A549 (cell line): ENCODE data around the gene GRIN2C. TPM values are rescaled to one million over a fixed set of nuclear protein-coding genes. Genes with fewer than 3 reads are reported as not detected.

Source experiments
- ATAC-seq, 2 experiments: fragments of 200-7000 bp in 1 of 2; fragments of >200 bp in 1 of 2; cut with Nextera tagmentation in 1 of 2; cut with Tn5 transposase in 1 of 2; 3 replicates each; pipeline versions ENCODE4 v1.8.0 to v1.9.1; 2018 to 2020; ENCODE audit warnings: mild to moderate bottlenecking in 1 of 2, moderate library complexity in 1 of 2
- CTCF ChIA-PET: fragments of 300-600 bp; sonication (Branson Sonifier 250); formaldehyde crosslinking; extraction: SDS; loops from one replicate; lab custom pipeline; 2021; ENCODE audit warnings: antibody characterized with exemption, inconsistent platforms; lab: Yijun Ruan, JAX
- POLR2A ChIA-PET: fragments of 350-600 bp; formaldehyde crosslinking; extraction: SDS; loops from one replicate; lab custom pipeline; 2021; ENCODE audit warnings: antibody characterized with exemption, inconsistent platforms; lab: Yijun Ruan, JAX
- DNase-seq, 2 experiments: peaks; one replicate each; pipeline versions ENCODE4 v3.0.0 to v3.0.0-alpha.2; 2011 to 2016; ENCODE audit warnings: low read depth in 1 of 2, low spot score in 1 of 2
- FAIRE-seq: peaks from 2 replicates; lab custom pipeline; 2011; peaks lifted over from hg19 to GRCh38; lab: Jason Lieb, UNC
- H3K27ac ChIP-seq, 2 experiments: fragments of >200 bp; sonication (Bioruptor Twin); formaldehyde crosslinking; 3 replicates each; pipeline ENCODE4 v1.5.1; 2016 to 2017
- H3K4me1 ChIP-seq: fragments of >200 bp; sonication (Bioruptor Twin); formaldehyde crosslinking; 3 replicates; pipeline ENCODE4 v1.6.1; 2016
- H3K4me2 ChIP-seq: fragments of >200 bp; sonication (Bioruptor Twin); formaldehyde crosslinking; 3 replicates; pipeline ENCODE4 v1.6.1; 2016
- H3K4me3 ChIP-seq: fragments of >200 bp; sonication (Bioruptor Twin); formaldehyde crosslinking; 3 replicates; pipeline ENCODE4 v1.5.1; 2016
- H3K9me3 ChIP-seq: fragments of >200 bp; sonication (Bioruptor Twin); formaldehyde crosslinking; 3 replicates; pipeline ENCODE4 v1.6.1; 2016
- BHLHE40 ChIP-seq: IDR thresholded peaks from 2 replicates; pipeline ENCODE4 v1.6.1; 2012; ENCODE audit warnings: low read depth, low read length, inconsistent platforms
- CBX2 ChIP-seq: fragments of 200-600 bp; sonication (generic); IDR thresholded peaks from 2 replicates; pipeline ENCODE4 v1.6.1; 2016; ENCODE audit warnings: low read depth, mild to moderate bottlenecking, borderline replicate concordance
- CEBPB ChIP-seq, 2 experiments: fragments of >200 bp in 1 of 2; sonication (Bioruptor Twin) in 1 of 2; formaldehyde crosslinking in 1 of 2; IDR thresholded peaks; 2 replicates each; pipeline ENCODE4 v1.6.1; 2012 to 2016
- CHD4 ChIP-seq: fragments of 200-600 bp; sonication (generic); IDR thresholded peaks from 2 replicates; pipeline ENCODE4 v1.6.1; 2016; ENCODE audit warnings: antibody characterized with exemption, mild to moderate bottlenecking, borderline replicate concordance
- EP300 ChIP-seq, 2 experiments: fragments of >200 bp; sonication (Bioruptor Twin); formaldehyde crosslinking; IDR thresholded peaks; 2 replicates in 1 of 2; 3 replicates in 1 of 2; pipeline ENCODE4 v1.6.1; 2016 to 2017
- FOSB ChIP-seq: fragments of 250-450 bp; sonication (Bioruptor Pico); IDR thresholded peaks from 2 replicates; pipeline ENCODE4 v1.5.0; 2020; ENCODE audit warnings: mild to moderate bottlenecking, moderate library complexity
- HOXA7 ChIP-seq: fragments of 250-450 bp; sonication (Bioruptor Pico); IDR thresholded peaks from 2 replicates; pipeline ENCODE4 v1.5.0; 2020; ENCODE audit warnings: mild to moderate bottlenecking, moderate library complexity
- HOXB13 ChIP-seq: fragments of 250-450 bp; sonication (Bioruptor Pico); IDR thresholded peaks from 2 replicates; pipeline ENCODE4 v1.5.0; 2020; ENCODE audit warnings: low read depth, mild to moderate bottlenecking, moderate library complexity
- JUN ChIP-seq, 2 experiments: fragments of >200 bp; sonication (Bioruptor Twin); formaldehyde crosslinking; IDR thresholded peaks; 2 replicates in 1 of 2; 3 replicates in 1 of 2; pipeline ENCODE4 v1.6.1; 2016 to 2017
- KDM1A ChIP-seq: fragments of 200-600 bp; sonication (generic); IDR thresholded peaks from 2 replicates; pipeline ENCODE4 v1.6.1; 2016; ENCODE audit warnings: low read depth, mild to moderate bottlenecking
- KDM5A ChIP-seq: fragments of 200-600 bp; sonication (generic); IDR thresholded peaks from 2 replicates; pipeline ENCODE4 v1.6.1; 2016; ENCODE audit warnings: antibody characterized with exemption, mild to moderate bottlenecking
- NPAS2 ChIP-seq: fragments of 250-450 bp; sonication (Bioruptor Pico); IDR thresholded peaks from 2 replicates; pipeline ENCODE4 v1.8.0; 2022; ENCODE audit warnings: mild to moderate bottlenecking, moderate library complexity, borderline replicate concordance
- POLR2AphosphoS2 ChIP-seq: conservative IDR thresholded peaks from 2 replicates; pipeline ENCODE4 v1.6.1; 2012; ENCODE audit warnings: low read length, improper control_type of control experiment, inconsistent platforms
- RNF2 ChIP-seq: fragments of 200-600 bp; sonication (generic); IDR thresholded peaks from 2 replicates; pipeline ENCODE4 v1.6.1; 2016; ENCODE audit warnings: low read depth, mild to moderate bottlenecking, antibody characterized with exemption, moderate library complexity, borderline replicate concordance
- ZSCAN20 ChIP-seq: fragments of 250-450 bp; sonication (Bioruptor Pico); IDR thresholded peaks from 2 replicates; pipeline ENCODE4 v1.8.0; 2022; ENCODE audit warnings: mild to moderate bottlenecking, moderate library complexity
- WGBS: methylation state at CpG from one replicate; pipeline ENCODE4 v1.1.6; 2017; ENCODE audit errors: missing lambda C conversion rate; 5-methylcytosine and 5-hydroxymethylcytosine counted together
- polyA plus RNA-seq, 4 experiments: library from polyadenylated mRNA; depleted of rRNA in 3 of 4; stranded (reverse); fragments of >200 nt; fragmentation: RNase III in 1 of 4; extraction: RNeasy Plus Mini Kit Qiagen cat#74134 plus additional on column Dnase treatment in 1 of 4; gene quantifications; 2 replicates in 3 of 4; 3 replicates in 1 of 4; pipeline ENCODE4 v1.2.3, GENCODE V29; 2011 to 2017
- TF ChIP-seq, protein P1 (sequence below): fragments of >200 bp; sonication (Bioruptor Twin); formaldehyde crosslinking; IDR thresholded peaks from 3 replicates; pipeline ENCODE4 v1.6.1; 2016
- TF ChIP-seq, protein P2 (sequence below): fragments of 150-350 bp; IDR thresholded peaks from 2 replicates; pipeline ENCODE4 v1.6.1; 2014; ENCODE audit warnings: low read depth, mild to moderate bottlenecking, low read length
- TF ChIP-seq, protein P3 (sequence below): IDR thresholded peaks from 2 replicates; pipeline ENCODE4 v1.6.1; 2012; ENCODE audit warnings: low read depth, borderline replicate concordance
- TF ChIP-seq, protein P4 (sequence below): fragments of 250-450 bp; sonication (Bioruptor Pico); IDR thresholded peaks from 2 replicates; pipeline ENCODE4 v1.5.0; 2021; ENCODE audit warnings: mild to moderate bottlenecking, moderate library complexity, borderline replicate concordance
- TF ChIP-seq, protein P5 (sequence below): IDR thresholded peaks from 2 replicates; pipeline ENCODE4 v1.6.1; 2012
- TF ChIP-seq, protein P6 (sequence below): fragments of 450-650 bp; IDR thresholded peaks from 2 replicates; pipeline ENCODE4 v1.6.1; 2014; ENCODE audit warnings: antibody characterized with exemption
- TF ChIP-seq, protein P7 (sequence below): fragments of >200 bp; sonication (Bioruptor Twin); formaldehyde crosslinking; IDR thresholded peaks from 3 replicates; pipeline ENCODE4 v1.5.1; 2016

GRIN2C gene
- polyA plus RNA-seq, 2 of the 4 experiments (the other 2 are of a cell fraction) = 0.17 to 0.28 TPM

DNA sequence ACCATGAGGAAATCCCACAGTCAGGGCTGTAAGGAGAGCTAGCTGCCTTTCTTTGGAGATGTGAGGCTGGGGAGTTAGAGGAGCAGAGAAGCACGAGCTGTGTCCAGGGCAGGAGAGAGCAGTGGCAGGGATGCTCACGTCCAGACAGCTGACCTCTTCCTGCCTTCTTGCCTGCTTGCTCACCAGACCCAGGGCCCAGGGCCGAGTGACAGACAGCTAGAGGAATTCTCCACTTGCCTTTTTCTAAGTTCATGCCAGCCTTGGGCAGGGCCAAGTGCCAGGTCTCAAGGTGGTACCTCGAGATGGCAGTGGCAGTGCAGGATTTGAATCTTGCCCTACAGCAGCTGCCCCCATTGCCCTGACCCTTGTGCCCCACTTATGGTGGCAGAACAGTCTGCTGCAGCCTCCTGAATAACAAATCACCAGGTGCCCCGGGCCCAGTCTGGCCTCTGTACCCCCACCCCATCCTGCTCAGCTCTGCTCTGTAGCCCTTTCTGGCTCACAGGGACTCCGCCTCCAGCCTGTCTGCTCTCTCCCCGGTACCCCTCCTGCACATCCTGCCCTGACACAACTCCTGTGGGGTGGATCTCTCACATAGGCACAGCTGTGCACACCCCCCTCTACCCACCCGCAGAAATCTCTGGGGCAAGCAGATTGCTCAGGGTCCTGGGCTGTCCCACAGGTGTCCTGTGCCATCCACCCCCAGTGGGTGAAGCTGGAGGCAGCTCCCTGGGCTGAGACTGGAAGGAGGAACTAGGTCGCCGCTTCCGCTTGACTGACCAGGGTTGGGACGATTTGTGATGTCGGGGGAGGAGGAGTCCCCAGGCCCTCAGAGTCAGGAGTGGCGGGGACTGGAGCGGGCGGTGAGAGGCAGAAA is 25.9 kb downstream of the GRIN2C start:
- DNase-seq (no peak), ATAC-seq (peak; percentile 45 to 62; a peak in 4 of 6 replicates), FAIRE-seq (no peak)
- Histone ChIP-seq H3K4me3 (no peak overlapping the region), H3K27ac (no peak overlapping the region), H3K4me1 (no peaks in the 10 kb centered on the region; the same call in 2 of the 3 replicates), H3K9me3 (no peaks in the 10 kb centered on the region), H3K4me2 (no peak overlapping the region)
- TF ChIP-seq NPAS2 (CRISPR knock-in tag) (no peak), CBX2 (no peak), CHD4 (no peak), JUN (IDR thresholded peaks at IDR 0.05) (no peak), KDM5A (no peak), FOSB (CRISPR knock-in tag) (no peak), ZSCAN20 (CRISPR knock-in tag) (no peak), RNF2 (no peak), HOXB13 (CRISPR knock-in tag) (no peak), EP300 (IDR thresholded peaks at IDR 0.05) (no peak)
- TF ChIP-seq, protein P1, sequence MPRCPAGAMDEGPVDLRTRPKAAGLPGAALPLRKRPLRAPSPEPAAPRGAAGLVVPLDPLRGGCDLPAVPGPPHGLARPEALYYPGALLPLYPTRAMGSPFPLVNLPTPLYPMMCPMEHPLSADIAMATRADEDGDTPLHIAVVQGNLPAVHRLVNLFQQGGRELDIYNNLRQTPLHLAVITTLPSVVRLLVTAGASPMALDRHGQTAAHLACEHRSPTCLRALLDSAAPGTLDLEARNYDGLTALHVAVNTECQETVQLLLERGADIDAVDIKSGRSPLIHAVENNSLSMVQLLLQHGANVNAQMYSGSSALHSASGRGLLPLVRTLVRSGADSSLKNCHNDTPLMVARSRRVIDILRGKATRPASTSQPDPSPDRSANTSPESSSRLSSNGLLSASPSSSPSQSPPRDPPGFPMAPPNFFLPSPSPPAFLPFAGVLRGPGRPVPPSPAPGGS = no peak
- TF ChIP-seq, protein P2, sequence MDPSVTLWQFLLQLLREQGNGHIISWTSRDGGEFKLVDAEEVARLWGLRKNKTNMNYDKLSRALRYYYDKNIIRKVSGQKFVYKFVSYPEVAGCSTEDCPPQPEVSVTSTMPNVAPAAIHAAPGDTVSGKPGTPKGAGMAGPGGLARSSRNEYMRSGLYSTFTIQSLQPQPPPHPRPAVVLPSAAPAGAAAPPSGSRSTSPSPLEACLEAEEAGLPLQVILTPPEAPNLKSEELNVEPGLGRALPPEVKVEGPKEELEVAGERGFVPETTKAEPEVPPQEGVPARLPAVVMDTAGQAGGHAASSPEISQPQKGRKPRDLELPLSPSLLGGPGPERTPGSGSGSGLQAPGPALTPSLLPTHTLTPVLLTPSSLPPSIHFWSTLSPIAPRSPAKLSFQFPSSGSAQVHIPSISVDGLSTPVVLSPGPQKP = no peak
- TF ChIP-seq, protein P3, sequence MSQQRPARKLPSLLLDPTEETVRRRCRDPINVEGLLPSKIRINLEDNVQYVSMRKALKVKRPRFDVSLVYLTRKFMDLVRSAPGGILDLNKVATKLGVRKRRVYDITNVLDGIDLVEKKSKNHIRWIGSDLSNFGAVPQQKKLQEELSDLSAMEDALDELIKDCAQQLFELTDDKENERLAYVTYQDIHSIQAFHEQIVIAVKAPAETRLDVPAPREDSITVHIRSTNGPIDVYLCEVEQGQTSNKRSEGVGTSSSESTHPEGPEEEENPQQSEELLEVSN = no peak
- TF ChIP-seq, protein P4, sequence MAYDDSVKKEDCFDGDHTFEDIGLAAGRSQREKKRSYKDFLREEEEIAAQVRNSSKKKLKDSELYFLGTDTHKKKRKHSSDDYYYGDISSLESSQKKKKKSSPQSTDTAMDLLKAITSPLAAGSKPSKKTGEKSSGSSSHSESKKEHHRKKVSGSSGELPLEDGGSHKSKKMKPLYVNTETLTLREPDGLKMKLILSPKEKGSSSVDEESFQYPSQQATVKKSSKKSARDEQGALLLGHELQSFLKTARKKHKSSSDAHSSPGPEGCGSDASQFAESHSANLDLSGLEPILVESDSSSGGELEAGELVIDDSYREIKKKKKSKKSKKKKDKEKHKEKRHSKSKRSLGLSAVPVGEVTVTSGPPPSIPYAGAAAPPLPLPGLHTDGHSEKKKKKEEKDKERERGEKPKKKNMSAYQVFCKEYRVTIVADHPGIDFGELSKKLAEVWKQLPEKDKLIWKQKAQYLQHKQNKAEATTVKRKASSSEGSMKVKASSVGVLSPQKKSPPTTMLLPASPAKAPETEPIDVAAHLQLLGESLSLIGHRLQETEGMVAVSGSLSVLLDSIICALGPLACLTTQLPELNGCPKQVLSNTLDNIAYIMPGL (CRISPR knock-in tag) = no peak
- CTCF ChIA-PET = interaction anchor here (0.8 to 3.5 kb wide), 16 partner anchors 8 to 177 kb away, joined by 3 to 27 read pairs (median 4); partner anchors contain the start of gene GRIN2C
- POLR2A ChIA-PET = interaction anchor here (1.1 kb wide), 1 partner anchor 39 kb away, joined by 3 read pairs; the partner anchor contains the start of gene FDXR
- 69% methylated on average over 16 of the region's 16 CpGs for WGBS

DNA sequence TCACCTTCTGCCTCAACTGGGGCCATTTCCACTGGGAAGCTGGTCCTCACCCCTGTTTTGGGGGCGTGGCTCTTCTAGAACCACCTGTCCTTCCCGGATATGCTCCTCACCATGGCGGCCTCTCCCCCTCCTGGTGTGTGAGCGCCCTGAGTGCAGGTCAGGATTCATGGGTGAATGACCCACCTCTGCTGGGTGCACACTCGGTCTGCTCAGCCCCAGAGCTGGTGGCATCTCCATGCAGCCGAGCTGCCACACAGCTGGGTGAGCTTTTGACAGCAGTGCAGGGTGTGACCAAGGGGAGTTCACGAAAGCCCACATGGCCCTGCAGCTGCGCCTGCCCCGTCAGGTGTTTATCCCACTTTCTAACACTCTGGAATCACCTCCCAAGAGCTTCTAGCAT is 27.3 kb downstream of the GRIN2C start:
- FAIRE-seq (no peak), ATAC-seq (no peak), DNase-seq (no peak)
- Histone ChIP-seq H3K4me2 (no peak overlapping the region), H3K4me1 (no peaks in the 10 kb centered on the region; the same call in 2 of the 3 replicates), H3K9me3 (no peaks in the 10 kb centered on the region), H3K27ac (no peak overlapping the region), H3K4me3 (no peak overlapping the region)
- TF ChIP-seq, protein P5, sequence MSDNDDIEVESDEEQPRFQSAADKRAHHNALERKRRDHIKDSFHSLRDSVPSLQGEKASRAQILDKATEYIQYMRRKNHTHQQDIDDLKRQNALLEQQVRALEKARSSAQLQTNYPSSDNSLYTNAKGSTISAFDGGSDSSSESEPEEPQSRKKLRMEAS = no peak
- TF ChIP-seq EP300 (IDR thresholded peaks at IDR 0.05) = no peak
- no peak for TF ChIP-seq JUN (IDR thresholded peaks at IDR 0.05)
- TF ChIP-seq KDM1A = no peak
- no peak for TF ChIP-seq HOXB13 (CRISPR knock-in tag)
- TF ChIP-seq POLR2AphosphoS2 = no peak
- TF ChIP-seq, protein P6, sequence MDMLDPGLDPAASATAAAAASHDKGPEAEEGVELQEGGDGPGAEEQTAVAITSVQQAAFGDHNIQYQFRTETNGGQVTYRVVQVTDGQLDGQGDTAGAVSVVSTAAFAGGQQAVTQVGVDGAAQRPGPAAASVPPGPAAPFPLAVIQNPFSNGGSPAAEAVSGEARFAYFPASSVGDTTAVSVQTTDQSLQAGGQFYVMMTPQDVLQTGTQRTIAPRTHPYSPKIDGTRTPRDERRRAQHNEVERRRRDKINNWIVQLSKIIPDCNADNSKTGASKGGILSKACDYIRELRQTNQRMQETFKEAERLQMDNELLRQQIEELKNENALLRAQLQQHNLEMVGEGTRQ = no peak
- no peak for TF ChIP-seq NPAS2 (CRISPR knock-in tag)
- TF ChIP-seq, protein P7, sequence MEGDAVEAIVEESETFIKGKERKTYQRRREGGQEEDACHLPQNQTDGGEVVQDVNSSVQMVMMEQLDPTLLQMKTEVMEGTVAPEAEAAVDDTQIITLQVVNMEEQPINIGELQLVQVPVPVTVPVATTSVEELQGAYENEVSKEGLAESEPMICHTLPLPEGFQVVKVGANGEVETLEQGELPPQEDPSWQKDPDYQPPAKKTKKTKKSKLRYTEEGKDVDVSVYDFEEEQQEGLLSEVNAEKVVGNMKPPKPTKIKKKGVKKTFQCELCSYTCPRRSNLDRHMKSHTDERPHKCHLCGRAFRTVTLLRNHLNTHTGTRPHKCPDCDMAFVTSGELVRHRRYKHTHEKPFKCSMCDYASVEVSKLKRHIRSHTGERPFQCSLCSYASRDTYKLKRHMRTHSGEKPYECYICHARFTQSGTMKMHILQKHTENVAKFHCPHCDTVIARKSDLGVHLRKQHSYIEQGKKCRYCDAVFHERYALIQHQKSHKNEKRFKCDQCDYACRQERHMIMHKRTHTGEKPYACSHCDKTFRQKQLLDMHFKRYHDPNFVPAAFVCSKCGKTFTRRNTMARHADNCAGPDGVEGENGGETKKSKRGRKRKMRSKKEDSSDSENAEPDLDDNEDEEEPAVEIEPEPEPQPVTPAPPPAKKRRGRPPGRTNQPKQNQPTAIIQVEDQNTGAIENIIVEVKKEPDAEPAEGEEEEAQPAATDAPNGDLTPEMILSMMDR = no peak
- TF ChIP-seq BHLHE40 = no peak
- no peak for TF ChIP-seq CEBPB (IDR thresholded peaks at IDR 0.05)
- no peak for TF ChIP-seq HOXA7
- ChIA-PET CTCF (interaction anchor here (1.6 to 14.6 kb wide), 9 partner anchors 11 to 87 kb away, joined by 4 to 131 read pairs (median 11); partner anchors contain the start of gene GRIN2C), POLR2A (no interaction called here)
- WGBS = 91% methylated on average over 9 of the region's 9 CpGs
